Mammary epithelial cell (primary cell): ENCODE results near the gene NEK10.

Experiments used
- EZH2 ChIP-seq: IDR thresholded peaks from 2 replicates; pipeline ENCODE4 v1.6.1; 2012; ENCODE audit warnings: low read length, inconsistent platforms, borderline replicate concordance
- TF ChIP-seq, protein P1 (sequence below), 2 donors: IDR thresholded peaks in 1 of 2; conservative IDR thresholded peaks in 1 of 2; 2 replicates each; pipeline ENCODE4 v1.5.1; 2011 to 2012; ENCODE audit warnings: inconsistent platforms in 2 of 2, low read length in 2 of 2, mild to moderate bottlenecking in 2 of 2, control low read depth in 1 of 2, low read depth in 1 of 2; ENCODE audit not compliant: insufficient read depth in 1 of 2; ENCODE audit errors: extremely low read depth in 1 of 2

DNA sequence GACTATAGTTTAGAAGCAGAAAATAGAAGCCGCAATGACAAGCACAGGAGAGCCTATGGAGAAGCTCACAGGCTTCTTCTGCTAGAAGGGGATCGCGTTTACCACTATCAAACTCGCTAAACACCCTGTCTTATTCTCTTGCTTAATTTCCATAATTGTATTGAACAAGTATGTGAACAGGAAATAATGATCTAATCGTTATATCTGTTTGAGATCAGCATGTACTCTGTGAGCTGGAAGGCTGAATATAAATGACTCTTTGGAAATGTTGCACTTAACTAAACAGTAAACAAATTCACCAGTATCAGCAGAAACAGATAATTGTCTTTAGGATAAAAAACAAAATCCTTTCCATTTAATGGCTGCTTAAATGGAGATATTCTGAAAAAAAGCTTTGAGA lies 15.0 kb downstream of the NEK10 start:
- TF ChIP-seq, protein P1, sequence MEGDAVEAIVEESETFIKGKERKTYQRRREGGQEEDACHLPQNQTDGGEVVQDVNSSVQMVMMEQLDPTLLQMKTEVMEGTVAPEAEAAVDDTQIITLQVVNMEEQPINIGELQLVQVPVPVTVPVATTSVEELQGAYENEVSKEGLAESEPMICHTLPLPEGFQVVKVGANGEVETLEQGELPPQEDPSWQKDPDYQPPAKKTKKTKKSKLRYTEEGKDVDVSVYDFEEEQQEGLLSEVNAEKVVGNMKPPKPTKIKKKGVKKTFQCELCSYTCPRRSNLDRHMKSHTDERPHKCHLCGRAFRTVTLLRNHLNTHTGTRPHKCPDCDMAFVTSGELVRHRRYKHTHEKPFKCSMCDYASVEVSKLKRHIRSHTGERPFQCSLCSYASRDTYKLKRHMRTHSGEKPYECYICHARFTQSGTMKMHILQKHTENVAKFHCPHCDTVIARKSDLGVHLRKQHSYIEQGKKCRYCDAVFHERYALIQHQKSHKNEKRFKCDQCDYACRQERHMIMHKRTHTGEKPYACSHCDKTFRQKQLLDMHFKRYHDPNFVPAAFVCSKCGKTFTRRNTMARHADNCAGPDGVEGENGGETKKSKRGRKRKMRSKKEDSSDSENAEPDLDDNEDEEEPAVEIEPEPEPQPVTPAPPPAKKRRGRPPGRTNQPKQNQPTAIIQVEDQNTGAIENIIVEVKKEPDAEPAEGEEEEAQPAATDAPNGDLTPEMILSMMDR (conservative IDR thresholded peaks at IDR 0.05 in 1 of 2, IDR thresholded peaks at IDR 0.05 in 1 of 2; ENCODE audit: extremely low read depth in 1 of 2, insufficient read depth in 1 of 2, low read depth in 1 of 2, low read length in 2 of 2), result no peak
- TF ChIP-seq EZH2, result no peak
